ENCODE data around the gene SPDEF.

GRCh38 chr6:34561227-34561530, 5.0 kb upstream of the SPDEF start:
- TF ChIP-seq, protein P1, sequence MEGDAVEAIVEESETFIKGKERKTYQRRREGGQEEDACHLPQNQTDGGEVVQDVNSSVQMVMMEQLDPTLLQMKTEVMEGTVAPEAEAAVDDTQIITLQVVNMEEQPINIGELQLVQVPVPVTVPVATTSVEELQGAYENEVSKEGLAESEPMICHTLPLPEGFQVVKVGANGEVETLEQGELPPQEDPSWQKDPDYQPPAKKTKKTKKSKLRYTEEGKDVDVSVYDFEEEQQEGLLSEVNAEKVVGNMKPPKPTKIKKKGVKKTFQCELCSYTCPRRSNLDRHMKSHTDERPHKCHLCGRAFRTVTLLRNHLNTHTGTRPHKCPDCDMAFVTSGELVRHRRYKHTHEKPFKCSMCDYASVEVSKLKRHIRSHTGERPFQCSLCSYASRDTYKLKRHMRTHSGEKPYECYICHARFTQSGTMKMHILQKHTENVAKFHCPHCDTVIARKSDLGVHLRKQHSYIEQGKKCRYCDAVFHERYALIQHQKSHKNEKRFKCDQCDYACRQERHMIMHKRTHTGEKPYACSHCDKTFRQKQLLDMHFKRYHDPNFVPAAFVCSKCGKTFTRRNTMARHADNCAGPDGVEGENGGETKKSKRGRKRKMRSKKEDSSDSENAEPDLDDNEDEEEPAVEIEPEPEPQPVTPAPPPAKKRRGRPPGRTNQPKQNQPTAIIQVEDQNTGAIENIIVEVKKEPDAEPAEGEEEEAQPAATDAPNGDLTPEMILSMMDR (conservative IDR thresholded peaks at IDR 0.05; ENCODE audit: low read length) = 0 out of 2 replicates have a peak, but pooled peaks have one; percentile 3
- TF ChIP-seq EZH2phosphoT487 (IDR thresholded peaks at IDR 0.05; ENCODE audit: borderline replicate concordance, low read depth, low read length) = no peak
